Midbrain (tissue), 1 donor: Measurements from ENCODE around the gene TNFRSF19.
A peak's percentile ranks its signal among the peaks of the same experiment; 100 is the strongest.
"Not testable (repeated sequence)": the region's sequence is repeated elsewhere in the genome, so short reads cannot be mapped to it uniquely, and the experiment has no call there.

Experiments used
- DNase-seq: peaks from one replicate; lab custom pipeline; 2025; lab: John Stamatoyannopoulos, UW

Gene TNFRSF19

GRCh38 chr13:23567906-23568460, 2.2 kb upstream of the TNFRSF19 start:
- DNase-seq, result no peak

- DNase-seq, result no peak
These were observed 706 bp downstream of the TNFRSF19 start for GRCh38 chr13:23570921-23571315.

GRCh38 chr13:23571431-23571830, 1.2 kb downstream of the TNFRSF19 start:
- no peak for DNase-seq

GRCh38 chr13:23572836-23573235, 2.6 kb downstream of the TNFRSF19 start:
- no peak for DNase-seq

GRCh38 chr13:23574421-23575145, 4.4 kb downstream of the TNFRSF19 start:
- no peak for DNase-seq

- DNase-seq, result no peak
These were observed 5.4 kb downstream of the TNFRSF19 start for GRCh38 chr13:23575632-23576031.

GRCh38 chr13:23578411-23579071, 8.3 kb downstream of the TNFRSF19 start:
- DNase-seq, result peak; percentile 21

GRCh38 chr13:23579072-23579895, 9.1 kb downstream of the TNFRSF19 start:
- DNase-seq, result peak; percentile 85

- no peak for DNase-seq
These were observed 9.9 kb downstream of the TNFRSF19 start for GRCh38 chr13:23579896-23580683.

- no peak for DNase-seq
These were observed 10.5 kb downstream of the TNFRSF19 start for GRCh38 chr13:23580684-23581060.

- DNase-seq, result no peak
These were observed 13.3 kb downstream of the TNFRSF19 start for GRCh38 chr13:23583491-23583890.

GRCh38 chr13:23584275-23584674, 14.1 kb downstream of the TNFRSF19 start:
- DNase-seq, result no peak

GRCh38 chr13:23586336-23586735, 16.1 kb downstream of the TNFRSF19 start:
- DNase-seq, result no peak

- DNase-seq, result no peak
These were observed 18.5 kb downstream of the TNFRSF19 start for GRCh38 chr13:23588666-23589065.

- no peak for DNase-seq
These were observed 22.4 kb downstream of the TNFRSF19 start for GRCh38 chr13:23592596-23592995.

- DNase-seq, result no peak
These were observed 22.9 kb downstream of the TNFRSF19 start for GRCh38 chr13:23593148-23593547.

GRCh38 chr13:23594290-23594689, 24.1 kb downstream of the TNFRSF19 start:
- not testable (repeated sequence) for DNase-seq

GRCh38 chr13:23598369-23598768, 28.2 kb downstream of the TNFRSF19 start:
- DNase-seq, result no peak

- no peak for DNase-seq
These were observed 29.1 kb downstream of the TNFRSF19 start for GRCh38 chr13:23599083-23599925.

GRCh38 chr13:23600100-23600499, 29.9 kb downstream of the TNFRSF19 start:
- DNase-seq, result no peak

- no peak for DNase-seq
These were observed 30.3 kb downstream of the TNFRSF19 start for GRCh38 chr13:23600534-23600933.
